ENCODE data around the gene PTK6.
"Not testable (repeated sequence)": the region's sequence is repeated elsewhere in the genome, so short reads cannot be mapped to it uniquely, and the experiment has no call there.

Gene PTK6

GRCh38 chr20:63529861-63530787 is 7.1 kb downstream of the PTK6 start:
- no peak for DNase-seq (ENCODE audit: low read depth)

GRCh38 chr20:63529180-63529860 is 7.9 kb downstream of the PTK6 start:
- DNase-seq (ENCODE audit: low read depth): no peak

GRCh38 chr20:63527184-63527583 is 10.0 kb downstream of the PTK6 start:
- no peak for DNase-seq (ENCODE audit: low read depth)

- DNase-seq (ENCODE audit: low read depth): no peak
Measured at GRCh38 chr20:63525971-63526370, 11.2 kb downstream of the PTK6 start.

- no peak for DNase-seq (ENCODE audit: low read depth)
Measured at GRCh38 chr20:63525185-63525584, 12.0 kb downstream of the PTK6 start.

GRCh38 chr20:63522981-63523611 is 14.1 kb downstream of the PTK6 start:
- no peak for DNase-seq (ENCODE audit: low read depth)

DNA sequence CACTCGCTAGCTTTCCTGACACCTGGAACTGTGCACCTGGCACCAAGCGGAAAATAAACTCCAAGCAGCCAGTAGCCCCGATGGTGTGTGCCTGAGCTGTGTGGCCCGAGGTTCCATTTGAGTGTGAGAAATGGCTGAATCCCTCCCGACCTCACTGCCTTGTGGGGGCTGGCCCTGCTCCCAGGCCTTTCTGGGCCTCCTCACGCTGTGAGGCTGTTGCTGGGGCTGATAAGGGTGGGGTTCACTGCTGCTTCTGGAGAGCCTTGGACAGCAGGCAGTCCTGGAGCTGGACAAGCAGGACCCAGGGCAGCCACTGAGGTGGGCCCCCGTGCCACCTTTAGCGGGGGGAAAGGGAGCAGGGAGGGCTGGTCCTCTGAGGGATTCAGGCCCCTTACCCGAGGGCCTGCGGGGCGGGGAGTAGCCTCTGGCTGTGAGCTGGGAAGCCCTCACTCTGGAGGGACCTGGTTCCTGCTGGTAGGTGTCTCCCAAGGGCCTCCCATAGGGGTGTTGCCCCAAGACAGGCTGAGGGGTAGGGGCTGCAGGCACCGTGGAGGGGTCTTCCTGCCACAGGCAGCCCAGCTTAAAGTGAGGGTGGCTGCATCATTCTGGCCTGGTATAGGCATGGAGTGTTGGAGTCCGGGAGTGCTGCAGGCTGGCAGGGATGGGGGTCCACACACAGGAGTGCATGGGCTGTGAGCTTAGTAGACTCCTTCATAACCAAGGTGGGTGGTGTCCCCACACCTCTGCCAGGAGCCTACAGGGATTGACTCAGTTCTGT is 14.9 kb downstream of the PTK6 start:
- DNase-seq (ENCODE audit: low read depth): no peak

GRCh38 chr20:63521602-63522001 is 15.6 kb downstream of the PTK6 start:
- DNase-seq (ENCODE audit: low read depth): no peak

DNA sequence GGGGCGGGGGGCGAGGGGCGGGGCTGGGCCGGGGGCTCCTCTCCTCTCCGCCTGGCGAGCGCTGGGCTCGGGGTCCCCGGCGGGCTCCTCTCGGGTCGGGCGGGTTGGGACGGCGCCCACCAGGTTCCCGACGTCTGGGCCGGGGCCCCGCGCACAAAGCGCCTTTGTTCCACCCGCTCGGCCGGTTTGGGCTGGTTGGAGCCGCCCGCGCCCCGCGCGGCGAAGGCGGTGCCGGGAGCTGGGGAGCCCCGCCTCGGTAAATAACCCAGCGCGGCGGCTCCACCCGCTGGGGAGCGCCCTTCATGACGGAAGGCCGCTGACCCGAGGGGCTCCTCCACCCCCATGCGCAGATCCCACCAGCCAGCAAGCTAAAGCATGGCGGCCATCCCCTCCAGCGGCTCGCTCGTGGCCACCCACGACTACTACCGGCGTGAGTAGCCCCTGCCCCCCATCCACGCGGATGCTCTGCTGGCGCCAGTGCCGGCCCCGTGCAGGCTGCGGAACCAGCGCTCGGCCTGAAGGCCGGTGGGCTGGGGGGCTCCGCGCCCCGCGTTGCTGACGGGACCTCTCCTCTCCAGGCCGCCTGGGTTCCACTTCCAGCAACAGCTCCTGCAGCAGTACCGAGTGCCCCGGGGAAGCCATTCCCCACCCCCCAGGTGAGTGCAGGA is 16.1 kb downstream of the PTK6 start:
- DNase-seq (ENCODE audit: low read depth): no peak

DNA sequence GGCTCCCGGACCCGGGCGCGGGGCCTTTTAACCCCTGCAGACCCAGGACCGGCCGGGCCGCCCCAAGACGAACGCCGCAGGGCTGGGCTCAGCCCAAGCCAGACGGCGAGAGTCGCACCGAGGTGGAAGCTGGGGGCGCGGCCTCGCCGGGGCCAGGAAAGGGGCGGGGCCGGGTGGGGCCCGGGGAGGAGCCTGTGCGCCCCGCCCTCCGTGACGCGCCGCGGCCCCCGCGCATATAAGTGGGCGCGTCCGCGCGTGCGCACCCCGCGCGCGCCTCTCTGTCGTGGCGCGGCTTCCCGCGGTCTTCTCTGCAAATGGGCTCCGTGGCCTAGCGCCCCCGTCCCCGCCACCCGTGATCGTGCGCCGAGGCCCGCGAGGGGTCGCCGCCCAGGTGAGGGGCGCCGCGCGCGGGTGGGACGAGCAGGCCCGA is 16.7 kb downstream of the PTK6 start, which contains the start of gene PPDPF:
PPDPF (plus strand) TSS at position 262 of the 430 bp plus-strand sequence. CDS start 544 bp downstream, outside the sequence.
- DNase-seq (ENCODE audit: low read depth): no peak

- no peak for DNase-seq (ENCODE audit: low read depth)
Measured at GRCh38 chr20:63519668-63520503, 17.3 kb downstream of the PTK6 start.

- DNase-seq (ENCODE audit: low read depth): no peak
Measured at GRCh38 chr20:63518946-63519667, 18.1 kb downstream of the PTK6 start.

DNA sequence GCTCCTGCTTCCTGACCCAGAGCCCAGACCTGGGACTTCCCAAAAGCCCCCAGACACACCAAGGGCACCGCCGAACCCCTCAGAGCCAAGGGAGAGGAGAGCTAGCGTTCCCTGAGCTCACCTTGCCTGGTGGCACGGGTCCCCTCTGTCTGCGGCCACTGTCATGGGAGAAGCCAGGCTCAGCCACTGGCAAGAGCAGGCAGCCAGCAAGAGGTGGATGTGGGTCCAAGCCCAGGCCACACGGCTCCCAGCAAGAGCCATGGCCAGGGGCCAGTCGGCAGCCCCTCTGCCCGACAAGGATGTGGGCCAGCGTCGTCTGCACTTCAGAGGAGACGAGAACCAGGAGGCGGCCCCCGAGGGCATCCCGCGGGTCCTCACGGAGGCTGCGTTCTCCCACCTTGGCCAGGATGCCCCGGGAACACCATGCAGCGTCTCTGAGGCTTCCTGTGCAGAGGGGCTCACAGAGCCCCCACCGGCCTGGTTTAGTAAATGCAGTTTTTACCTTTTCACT is 18.8 kb downstream of the PTK6 start:
- DNase-seq (ENCODE audit: low read depth): no peak

DNA sequence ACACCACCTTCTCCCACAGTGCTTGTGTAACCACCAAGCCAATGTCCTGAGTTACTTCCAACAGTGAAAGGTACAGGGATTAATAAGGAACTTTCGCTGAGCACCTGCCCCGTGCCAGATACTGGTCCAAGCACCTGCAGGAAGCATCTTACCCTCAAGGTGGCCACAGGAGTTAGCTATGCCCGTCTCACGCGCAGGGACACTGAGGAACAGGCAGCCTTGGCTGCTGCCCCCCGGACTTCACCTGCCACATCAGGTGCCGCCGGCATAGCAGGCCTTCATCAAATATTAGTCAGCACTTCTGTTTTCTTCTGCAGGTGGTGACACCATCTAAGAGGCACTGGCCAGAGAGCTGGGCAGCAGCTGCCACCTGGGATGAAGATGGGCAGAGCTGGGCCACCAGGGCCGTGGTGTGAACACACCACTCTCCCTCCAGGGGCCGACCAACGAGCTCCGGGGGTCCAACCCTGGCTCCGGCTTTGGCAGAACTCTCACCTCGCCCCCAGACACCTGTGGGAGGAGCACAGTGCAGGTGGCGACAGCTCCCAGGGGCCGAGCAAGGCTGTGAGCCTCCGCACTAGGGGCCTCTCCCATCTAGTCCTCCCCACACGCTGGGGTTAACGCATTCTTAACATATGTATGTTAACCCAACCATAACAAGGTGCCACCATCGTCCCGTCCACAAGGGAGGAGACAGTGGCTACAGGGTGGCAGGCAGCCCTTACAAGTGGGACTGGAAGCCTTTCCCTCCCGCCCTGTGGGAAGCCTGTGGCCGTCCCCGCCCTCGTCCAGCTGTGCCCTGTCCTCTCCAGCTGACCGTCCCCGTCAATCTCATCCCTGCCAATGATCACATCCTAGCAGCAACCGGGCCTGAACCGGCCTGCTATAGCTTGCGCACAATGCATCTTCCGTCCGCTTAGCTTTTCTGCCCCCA is 19.5 kb downstream of the PTK6 start:
- DNase-seq (ENCODE audit: low read depth): no peak

DNA sequence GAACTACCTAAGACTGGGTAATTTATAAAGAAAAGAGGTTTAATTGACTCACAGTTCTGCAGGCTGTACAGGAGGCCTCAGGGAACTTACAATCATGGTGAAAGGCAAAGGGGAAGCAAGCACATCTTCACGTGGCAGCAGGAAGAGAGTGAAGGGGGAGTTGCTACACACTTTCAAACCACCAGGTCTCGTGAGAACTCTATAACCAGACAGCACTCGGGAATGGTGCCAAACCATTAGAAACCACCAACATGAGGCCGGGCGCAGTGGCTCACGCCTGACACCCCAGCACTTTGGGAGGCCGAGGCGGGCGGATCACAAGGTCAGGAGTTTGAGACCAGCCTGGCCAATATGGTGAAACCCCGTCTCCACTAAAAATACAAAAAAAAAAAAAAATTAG is 22.7 kb downstream of the PTK6 start:
- not testable (repeated sequence) for DNase-seq (ENCODE audit: low read depth)

GRCh38 chr20:63513207-63513606 is 24.0 kb downstream of the PTK6 start:
- no peak for DNase-seq (ENCODE audit: low read depth)

DNA sequence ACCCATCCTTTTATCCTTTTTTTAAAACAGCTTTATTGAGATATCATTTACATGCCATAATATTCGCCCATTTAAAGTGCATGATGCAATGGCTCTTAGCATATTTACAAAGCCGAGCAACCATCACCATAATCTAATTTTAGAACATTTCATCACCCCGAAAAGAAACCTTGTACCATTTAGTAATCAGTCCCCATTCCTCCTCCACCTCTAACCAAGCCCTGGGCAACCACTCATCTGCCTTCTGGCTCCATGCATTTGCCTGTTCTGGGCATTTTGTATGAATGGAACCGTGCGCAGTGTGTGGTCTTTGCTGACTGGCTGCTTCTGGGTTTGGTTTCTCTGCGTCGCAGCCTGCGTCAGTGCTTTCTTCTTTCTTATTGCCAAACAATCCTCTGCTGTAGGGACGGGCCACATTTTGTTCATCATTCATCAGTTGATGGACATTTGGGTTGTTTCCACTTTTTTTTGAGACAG is 28.1 kb downstream of the PTK6 start:
- no peak for DNase-seq (ENCODE audit: low read depth)

- DNase-seq (ENCODE audit: low read depth): no peak
Measured at GRCh38 chr20:63508072-63508768, 29.0 kb downstream of the PTK6 start.

Data from GM04503 (cell line).